H1 (cell line): ENCODE measurements around the gene ARG2. TPM values are rescaled to one million over a fixed set of nuclear protein-coding genes. Genes with fewer than 3 reads are reported as not detected.

ENCODE experiments used
- CBX8 ChIP-seq: fragments of 300-800, 300-1000 bp; sonication (generic); IDR thresholded peaks from 2 replicates; pipeline ENCODE4 v1.7.1; 2016; ENCODE audit warnings: low read depth, low read length, borderline replicate concordance
- SP1 ChIP-seq: IDR thresholded peaks from 2 replicates; pipeline ENCODE4 v1.6.1; 2011; ENCODE audit warnings: low read depth, low read length
- SP2 ChIP-seq: IDR thresholded peaks from 2 replicates; pipeline ENCODE4 v1.6.1; 2012; ENCODE audit warnings: mild to moderate bottlenecking, low read length, inconsistent platforms
- TAF7 ChIP-seq: optimal IDR thresholded peaks from 2 replicates; pipeline ENCODE3; 2011; ENCODE audit warnings: low read depth, mild to moderate bottlenecking, inconsistent platforms, low read length, moderate library complexity, borderline replicate concordance
- TCF12 ChIP-seq: IDR thresholded peaks from 2 replicates; pipeline ENCODE4 v1.6.1; 2011; ENCODE audit warnings: low read depth, mild to moderate bottlenecking, low read length
- polyA plus RNA-seq, 7 experiments: library from polyadenylated mRNA; depleted of rRNA in 3 of 7; stranded (reverse) in 5 of 7; unstranded in 2 of 7; fragments of >200 nt in 5 of 7; fragments of 200-250 nt in 2 of 7; gene quantifications; 1 replicate in 5 of 7; 2 replicates in 1 of 7; 4 replicates in 1 of 7; pipeline versions ENCODE4 v1.2.1 to v1.2.3, GENCODE V29; 2011 to 2013; ENCODE audit warnings: missing spikeins in 2 of 7, mixed read lengths in 2 of 7
- total RNA-seq: library from RNA; stranded (reverse); fragmentation: NEBNext Ultra II Directional; extraction: Animal tissue kit (Norgen Biotek cat#: 25700); gene quantifications from 2 replicates; pipeline ENCODE4 v1.2.1, GENCODE V29; 2021
- TF ChIP-seq, protein P1 (sequence below): fragments of 300-600 bp; sonication (generic); IDR thresholded peaks from 2 replicates; pipeline ENCODE4 v1.7.1; 2012; ENCODE audit warnings: low read length, moderate library complexity, mild to moderate bottlenecking, inconsistent platforms; ENCODE audit not compliant: insufficient replicate concordance

ARG2 gene
- total and polyA plus RNA-seq, 2 of the 8 experiments (the other 6 are each of a cell fraction or from before 2014, with no cell fraction given) = 49.9 to 59.1 TPM

DNA sequence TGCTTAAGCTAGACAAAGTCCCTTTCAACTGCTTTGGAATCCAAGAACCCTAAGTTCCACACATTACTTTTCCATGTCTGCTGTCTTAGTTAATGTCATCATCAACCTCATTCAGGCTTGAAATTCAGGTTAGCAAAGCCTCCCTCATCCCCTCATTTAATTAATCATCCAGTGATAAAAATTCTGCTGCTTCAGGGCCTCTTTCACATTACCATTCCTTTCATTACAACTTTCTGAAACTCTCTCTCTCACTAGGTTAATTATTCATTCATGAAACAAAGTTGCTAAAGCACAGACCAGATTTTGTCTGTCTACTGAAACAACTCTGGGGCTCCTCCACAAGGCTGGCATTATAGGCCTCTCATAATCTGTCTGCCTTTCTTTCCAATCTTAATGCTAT, 64.1 kb downstream of the ARG2 start (continued):
- TF ChIP-seq SP2 (no peak), SP1 (no peak), TCF12 (no peak), TAF7 (no peak), CBX8 (no peak)
- TF ChIP-seq, protein P1, sequence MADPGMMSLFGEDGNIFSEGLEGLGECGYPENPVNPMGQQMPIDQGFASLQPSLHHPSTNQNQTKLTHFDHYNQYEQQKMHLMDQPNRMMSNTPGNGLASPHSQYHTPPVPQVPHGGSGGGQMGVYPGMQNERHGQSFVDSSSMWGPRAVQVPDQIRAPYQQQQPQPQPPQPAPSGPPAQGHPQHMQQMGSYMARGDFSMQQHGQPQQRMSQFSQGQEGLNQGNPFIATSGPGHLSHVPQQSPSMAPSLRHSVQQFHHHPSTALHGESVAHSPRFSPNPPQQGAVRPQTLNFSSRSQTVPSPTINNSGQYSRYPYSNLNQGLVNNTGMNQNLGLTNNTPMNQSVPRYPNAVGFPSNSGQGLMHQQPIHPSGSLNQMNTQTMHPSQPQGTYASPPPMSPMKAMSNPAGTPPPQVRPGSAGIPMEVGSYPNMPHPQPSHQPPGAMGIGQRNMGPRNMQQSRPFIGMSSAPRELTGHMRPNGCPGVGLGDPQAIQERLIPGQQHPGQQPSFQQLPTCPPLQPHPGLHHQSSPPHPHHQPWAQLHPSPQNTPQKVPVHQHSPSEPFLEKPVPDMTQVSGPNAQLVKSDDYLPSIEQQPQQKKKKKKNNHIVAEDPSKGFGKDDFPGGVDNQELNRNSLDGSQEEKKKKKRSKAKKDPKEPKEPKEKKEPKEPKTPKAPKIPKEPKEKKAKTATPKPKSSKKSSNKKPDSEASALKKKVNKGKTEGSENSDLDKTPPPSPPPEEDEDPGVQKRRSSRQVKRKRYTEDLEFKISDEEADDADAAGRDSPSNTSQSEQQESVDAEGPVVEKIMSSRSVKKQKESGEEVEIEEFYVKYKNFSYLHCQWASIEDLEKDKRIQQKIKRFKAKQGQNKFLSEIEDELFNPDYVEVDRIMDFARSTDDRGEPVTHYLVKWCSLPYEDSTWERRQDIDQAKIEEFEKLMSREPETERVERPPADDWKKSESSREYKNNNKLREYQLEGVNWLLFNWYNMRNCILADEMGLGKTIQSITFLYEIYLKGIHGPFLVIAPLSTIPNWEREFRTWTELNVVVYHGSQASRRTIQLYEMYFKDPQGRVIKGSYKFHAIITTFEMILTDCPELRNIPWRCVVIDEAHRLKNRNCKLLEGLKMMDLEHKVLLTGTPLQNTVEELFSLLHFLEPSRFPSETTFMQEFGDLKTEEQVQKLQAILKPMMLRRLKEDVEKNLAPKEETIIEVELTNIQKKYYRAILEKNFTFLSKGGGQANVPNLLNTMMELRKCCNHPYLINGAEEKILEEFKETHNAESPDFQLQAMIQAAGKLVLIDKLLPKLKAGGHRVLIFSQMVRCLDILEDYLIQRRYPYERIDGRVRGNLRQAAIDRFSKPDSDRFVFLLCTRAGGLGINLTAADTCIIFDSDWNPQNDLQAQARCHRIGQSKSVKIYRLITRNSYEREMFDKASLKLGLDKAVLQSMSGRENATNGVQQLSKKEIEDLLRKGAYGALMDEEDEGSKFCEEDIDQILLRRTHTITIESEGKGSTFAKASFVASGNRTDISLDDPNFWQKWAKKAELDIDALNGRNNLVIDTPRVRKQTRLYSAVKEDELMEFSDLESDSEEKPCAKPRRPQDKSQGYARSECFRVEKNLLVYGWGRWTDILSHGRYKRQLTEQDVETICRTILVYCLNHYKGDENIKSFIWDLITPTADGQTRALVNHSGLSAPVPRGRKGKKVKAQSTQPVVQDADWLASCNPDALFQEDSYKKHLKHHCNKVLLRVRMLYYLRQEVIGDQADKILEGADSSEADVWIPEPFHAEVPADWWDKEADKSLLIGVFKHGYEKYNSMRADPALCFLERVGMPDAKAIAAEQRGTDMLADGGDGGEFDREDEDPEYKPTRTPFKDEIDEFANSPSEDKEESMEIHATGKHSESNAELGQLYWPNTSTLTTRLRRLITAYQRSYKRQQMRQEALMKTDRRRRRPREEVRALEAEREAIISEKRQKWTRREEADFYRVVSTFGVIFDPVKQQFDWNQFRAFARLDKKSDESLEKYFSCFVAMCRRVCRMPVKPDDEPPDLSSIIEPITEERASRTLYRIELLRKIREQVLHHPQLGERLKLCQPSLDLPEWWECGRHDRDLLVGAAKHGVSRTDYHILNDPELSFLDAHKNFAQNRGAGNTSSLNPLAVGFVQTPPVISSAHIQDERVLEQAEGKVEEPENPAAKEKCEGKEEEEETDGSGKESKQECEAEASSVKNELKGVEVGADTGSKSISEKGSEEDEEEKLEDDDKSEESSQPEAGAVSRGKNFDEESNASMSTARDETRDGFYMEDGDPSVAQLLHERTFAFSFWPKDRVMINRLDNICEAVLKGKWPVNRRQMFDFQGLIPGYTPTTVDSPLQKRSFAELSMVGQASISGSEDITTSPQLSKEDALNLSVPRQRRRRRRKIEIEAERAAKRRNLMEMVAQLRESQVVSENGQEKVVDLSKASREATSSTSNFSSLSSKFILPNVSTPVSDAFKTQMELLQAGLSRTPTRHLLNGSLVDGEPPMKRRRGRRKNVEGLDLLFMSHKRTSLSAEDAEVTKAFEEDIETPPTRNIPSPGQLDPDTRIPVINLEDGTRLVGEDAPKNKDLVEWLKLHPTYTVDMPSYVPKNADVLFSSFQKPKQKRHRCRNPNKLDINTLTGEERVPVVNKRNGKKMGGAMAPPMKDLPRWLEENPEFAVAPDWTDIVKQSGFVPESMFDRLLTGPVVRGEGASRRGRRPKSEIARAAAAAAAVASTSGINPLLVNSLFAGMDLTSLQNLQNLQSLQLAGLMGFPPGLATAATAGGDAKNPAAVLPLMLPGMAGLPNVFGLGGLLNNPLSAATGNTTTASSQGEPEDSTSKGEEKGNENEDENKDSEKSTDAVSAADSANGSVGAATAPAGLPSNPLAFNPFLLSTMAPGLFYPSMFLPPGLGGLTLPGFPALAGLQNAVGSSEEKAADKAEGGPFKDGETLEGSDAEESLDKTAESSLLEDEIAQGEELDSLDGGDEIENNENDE = no peak
